GM19455 (cell line): ENCODE measurements around the gene CCR7.

Experiments
- ATAC-seq: cut with Tn5 transposase; IDR thresholded peaks from one replicate; pipeline ENCODE4 v1.9.1; 2021; ENCODE audit not compliant: unreplicated experiment

The CCR7 gene

GRCh38 chr17:40563220-40564052, 1.8 kb downstream of the CCR7 start:
- no peak for ATAC-seq

- no peak for ATAC-seq
These were observed 2.4 kb downstream of the CCR7 start for GRCh38 chr17:40562838-40563219.

- peak; percentile 30 for ATAC-seq
These were observed 3.2 kb downstream of the CCR7 start for GRCh38 chr17:40561871-40562611.

GRCh38 chr17:40561294-40561870, 3.9 kb downstream of the CCR7 start:
- ATAC-seq, result no peak

- ATAC-seq, result peak; percentile 42
These were observed 4.5 kb downstream of the CCR7 start for GRCh38 chr17:40560592-40561293.

- ATAC-seq, result no peak
These were observed 5.2 kb downstream of the CCR7 start for GRCh38 chr17:40559954-40560591.

GRCh38 chr17:40559564-40559916, 5.7 kb downstream of the CCR7 start:
- ATAC-seq, result no peak

GRCh38 chr17:40558890-40559563, 6.2 kb downstream of the CCR7 start:
- no peak for ATAC-seq

- no peak for ATAC-seq
These were observed 6.9 kb downstream of the CCR7 start for GRCh38 chr17:40558300-40558889.

- no peak for ATAC-seq
These were observed 7.6 kb downstream of the CCR7 start for GRCh38 chr17:40557531-40558299.

- ATAC-seq, result no peak
These were observed 8.3 kb downstream of the CCR7 start for GRCh38 chr17:40556884-40557414.

- ATAC-seq, result no peak
These were observed 9.0 kb downstream of the CCR7 start for GRCh38 chr17:40556198-40556661.

GRCh38 chr17:40555296-40556190, 9.7 kb downstream of the CCR7 start:
- no peak for ATAC-seq

GRCh38 chr17:40554646-40555295, 10.5 kb downstream of the CCR7 start:
- no peak for ATAC-seq

GRCh38 chr17:40553694-40554534, 11.4 kb downstream of the CCR7 start:
- no peak for ATAC-seq
